Activated CD4-positive, alpha-beta memory T cell treated with anti-CD3 and anti-CD28 coated beads for 36 hours (primary cell): ENCODE data around the gene SEMA4F. TPM values are rescaled to one million over a fixed set of nuclear protein-coding genes. Genes with fewer than 3 reads are reported as not detected.

ENCODE experiments used
- CTCF ChIA-PET: fragments of 350-600 bp; sonication (Branson Sonifier 250); formaldehyde crosslinking; loops from one replicate; lab custom pipeline; 2021; ENCODE audit warnings: antibody characterized with exemption, inconsistent platforms; lab: Charles Lee
- POLR2A ChIA-PET: fragments of 350-600 bp; sonication (Branson Sonifier 250); formaldehyde crosslinking; loops from one replicate; lab custom pipeline; 2021; ENCODE audit warnings: antibody characterized with exemption; lab: Charles Lee
- DNase-seq: peaks from one replicate; pipeline ENCODE4 v3.0.0-alpha.2; 2020
- H3K27ac Mint-ChIP-seq: one replicate; pipeline ENCODE4 v1.8.0; 2021; ENCODE audit warnings: mixed read lengths
- H3K27me3 Mint-ChIP-seq: one replicate; pipeline ENCODE4 v1.8.0; 2021; ENCODE audit warnings: mixed read lengths
- H3K36me3 Mint-ChIP-seq: one replicate; pipeline ENCODE4 v1.8.0; 2021; ENCODE audit warnings: mixed read lengths
- H3K4me1 Mint-ChIP-seq: one replicate; pipeline ENCODE4 v1.8.0; 2021; ENCODE audit warnings: low read depth, mixed read lengths
- H3K4me3 Mint-ChIP-seq: one replicate; pipeline ENCODE4 v1.8.0; 2021; ENCODE audit warnings: mild to moderate bottlenecking, mixed read lengths
- H3K9me3 Mint-ChIP-seq: one replicate; pipeline ENCODE4 v1.8.0; 2021; ENCODE audit warnings: mixed read lengths
- intact Hi-C: fragments of 100-400 bp; cut with micrococcal nuclease; formaldehyde crosslinking; loops from one replicate; pipeline ENCODE4 v1.15.1; 2023
- total RNA-seq, 2 experiments: library from RNA; stranded (reverse); gene quantifications; one replicate each; pipeline ENCODE4 v1.2.3, GENCODE V29; 2021

SEMA4F gene
- total RNA-seq, 2 experiments from 2014 or later: 7.7 to 7.9 TPM

GRCh38 chr2:74673826-74674528, 19.9 kb downstream of the SEMA4F start:
- CTCF ChIA-PET: interaction anchor here (0.6 kb wide), 1 partner anchor 81 kb away, joined by 3 read pairs; no protein-coding TSS in a partner anchor
- H3K36me3 Mint-ChIP-seq: peaks cover 17% of the 10 kb centered on the region
- H3K27ac Mint-ChIP-seq: no peak overlapping the region

GRCh38 chr2:74675090-74675489, 21.0 kb downstream of the SEMA4F start:
- Mint-ChIP-seq H3K36me3 (peaks cover 21% of the 10 kb centered on the region), H3K27me3 (no peaks in the 10 kb centered on the region), H3K4me1 (no peaks in the 10 kb centered on the region), H3K9me3 (no peaks in the 10 kb centered on the region), H3K4me3 (no peak overlapping the region), H3K27ac (no peak overlapping the region)
- POLR2A ChIA-PET: no interaction called here
- intact Hi-C loops: no loop called here
- CTCF ChIA-PET: no interaction called here
- no peak for DNase-seq

More at GRCh38 chr2:74673826-74674528, 19.9 kb downstream of the SEMA4F start:
- POLR2A ChIA-PET: no interaction called here
- DNase-seq: no peak
- intact Hi-C loops: no loop called here
- no peaks in the 10 kb centered on the region for H3K9me3 Mint-ChIP-seq
- no peak overlapping the region for H3K4me3 Mint-ChIP-seq
- H3K27me3 Mint-ChIP-seq: no peaks in the 10 kb centered on the region
- no peaks in the 10 kb centered on the region for H3K4me1 Mint-ChIP-seq

DNA sequence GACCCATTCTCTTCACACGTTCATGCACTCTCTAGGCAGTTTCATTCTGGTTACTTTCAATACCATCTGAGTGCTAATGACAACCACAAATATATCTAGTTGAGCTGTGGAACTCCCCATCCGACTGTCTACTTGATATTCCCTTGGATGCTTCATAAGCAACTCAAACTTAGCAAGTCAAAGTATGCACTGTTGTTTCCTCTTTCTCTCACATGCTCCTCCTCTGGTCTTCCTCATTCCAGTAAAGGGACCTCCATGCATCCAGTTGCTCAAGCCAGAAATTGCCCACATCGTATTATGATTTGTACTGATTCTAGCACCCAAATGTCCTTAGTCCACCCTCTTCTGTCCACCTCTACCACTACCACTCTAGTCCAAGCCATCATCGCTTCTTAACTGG, 22.3 kb downstream of the SEMA4F start:
- Mint-ChIP-seq H3K4me1 (no peaks in the 10 kb centered on the region), H3K4me3 (no peak overlapping the region), H3K9me3 (no peaks in the 10 kb centered on the region), H3K27me3 (no peaks in the 10 kb centered on the region), H3K36me3 (peaks cover 21% of the 10 kb centered on the region), H3K27ac (no peak overlapping the region)
- intact Hi-C loops: no loop called here
- ChIA-PET POLR2A (no interaction called here), CTCF (interaction anchor here (0.5 kb wide), 1 partner anchor 40 kb away, joined by 3 read pairs; no protein-coding TSS in a partner anchor)
- DNase-seq: no peak

GRCh38 chr2:74679615-74680014, 25.6 kb downstream of the SEMA4F start:
- ChIA-PET POLR2A (no interaction called here), CTCF (no interaction called here)
- Mint-ChIP-seq H3K27me3 (no peaks in the 10 kb centered on the region), H3K36me3 (peaks cover 19% of the 10 kb centered on the region), H3K4me3 (no peak overlapping the region), H3K4me1 (no peaks in the 10 kb centered on the region), H3K9me3 (no peaks in the 10 kb centered on the region), H3K27ac (no peak overlapping the region)
- no peak for DNase-seq
- intact Hi-C loops: no loop called here

DNA sequence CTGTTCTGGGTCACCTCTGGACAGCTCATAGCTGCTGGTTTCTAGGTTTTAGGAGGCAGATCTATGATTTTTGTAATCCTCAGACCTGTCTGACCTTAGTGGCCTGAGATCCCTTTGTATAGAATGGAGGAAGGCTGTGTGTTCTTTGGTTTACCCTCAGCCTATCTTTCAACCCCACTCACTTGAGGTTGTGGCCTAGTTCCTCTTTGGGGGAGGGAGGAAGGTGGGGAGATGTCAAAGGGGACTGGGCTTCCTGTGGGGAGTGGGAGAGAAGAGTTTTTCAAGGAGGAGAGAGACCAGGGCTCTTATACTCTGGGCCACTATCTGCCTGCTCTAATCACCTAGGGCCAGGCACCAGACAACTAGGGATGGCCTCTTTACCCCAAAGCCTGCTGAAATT, 28.5 kb downstream of the SEMA4F start:
- H3K27ac Mint-ChIP-seq: no peak overlapping the region
- no peaks in the 10 kb centered on the region for H3K27me3 Mint-ChIP-seq
- ChIA-PET POLR2A (no interaction called here), CTCF (no interaction called here)
- no peak for DNase-seq
- H3K4me3 Mint-ChIP-seq: no peak overlapping the region
- intact Hi-C loops: no loop called here
- no peaks in the 10 kb centered on the region for H3K9me3 Mint-ChIP-seq
- H3K4me1 Mint-ChIP-seq: no peaks in the 10 kb centered on the region
- peaks cover 7% of the 10 kb centered on the region for H3K36me3 Mint-ChIP-seq

DNA sequence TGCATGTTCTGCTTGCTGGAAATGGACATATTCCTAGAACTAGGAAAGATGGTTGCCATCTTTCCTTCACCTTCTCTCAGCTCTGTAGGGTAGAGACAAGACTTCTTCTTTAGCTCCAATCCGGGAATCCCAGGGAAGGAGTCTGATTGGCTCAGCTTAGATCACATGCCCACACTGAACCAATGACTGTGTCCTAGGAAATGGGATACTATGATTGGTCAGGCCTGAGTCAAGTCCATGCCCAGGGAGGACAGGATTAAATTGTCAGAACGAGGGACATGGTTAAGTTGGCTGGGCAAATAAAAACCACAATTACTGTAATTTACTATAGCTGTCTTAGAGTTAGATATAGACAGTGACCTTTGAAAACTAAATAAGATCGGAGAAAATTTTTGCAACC, 31.4 kb downstream of the SEMA4F start:
- intact Hi-C loops: no loop called here
- no peak overlapping the region for H3K27ac Mint-ChIP-seq
- H3K27me3 Mint-ChIP-seq: no peaks in the 10 kb centered on the region
- CTCF ChIA-PET: no interaction called here
- POLR2A ChIA-PET: no interaction called here
- no peaks in the 10 kb centered on the region for H3K4me1 Mint-ChIP-seq
- no peaks in the 10 kb centered on the region for H3K36me3 Mint-ChIP-seq
- no peaks in the 10 kb centered on the region for H3K9me3 Mint-ChIP-seq
- no peak overlapping the region for H3K4me3 Mint-ChIP-seq
- DNase-seq: no peak

GRCh38 chr2:74688881-74689280, 34.8 kb downstream of the SEMA4F start:
- DNase-seq: no peak
- POLR2A ChIA-PET: no interaction called here
- H3K36me3 Mint-ChIP-seq: no peaks in the 10 kb centered on the region
- no peaks in the 10 kb centered on the region for H3K9me3 Mint-ChIP-seq
- no peak overlapping the region for H3K4me3 Mint-ChIP-seq
- peaks cover 2% of the 10 kb centered on the region for H3K27me3 Mint-ChIP-seq
- intact Hi-C loops: no loop called here
- H3K4me1 Mint-ChIP-seq: no peaks in the 10 kb centered on the region
- CTCF ChIA-PET: interaction anchor here (2.4 to 3.4 kb wide), 3 partner anchors 25 to 188 kb away, joined by 11 to 12 read pairs (median 11); no protein-coding TSS in a partner anchor
- H3K27ac Mint-ChIP-seq: no peak overlapping the region

DNA sequence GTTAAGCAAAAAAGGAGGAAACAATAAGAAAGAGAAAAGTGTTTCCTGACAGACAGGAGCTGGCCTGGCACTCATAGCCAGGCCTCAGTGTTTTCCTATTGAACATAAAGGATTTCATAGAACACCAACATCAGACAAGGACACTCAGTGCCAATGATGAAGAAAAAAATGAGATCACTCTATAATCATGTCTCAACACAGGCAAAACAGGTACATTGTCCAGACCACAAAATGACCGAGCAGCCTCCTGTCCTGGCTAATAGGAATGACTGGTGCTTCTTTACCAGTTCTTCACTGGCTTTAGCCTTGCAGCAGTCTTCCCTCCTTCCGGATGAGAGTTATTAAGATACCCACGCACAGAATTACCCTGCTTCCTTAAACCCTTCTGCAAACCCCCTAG, 35.6 kb downstream of the SEMA4F start:
- no peak overlapping the region for H3K27ac Mint-ChIP-seq
- H3K36me3 Mint-ChIP-seq: no peaks in the 10 kb centered on the region
- intact Hi-C loops: loop anchor here (10.0 kb wide), 1 partner anchor 715 kb away; no protein-coding TSS in a partner anchor
- POLR2A ChIA-PET: no interaction called here
- peaks cover 2% of the 10 kb centered on the region for H3K27me3 Mint-ChIP-seq
- CTCF ChIA-PET: interaction anchor here (2.8 to 3.4 kb wide), 2 partner anchors 24 to 186 kb away, joined by 11 to 12 read pairs; no protein-coding TSS in a partner anchor
- H3K4me3 Mint-ChIP-seq: no peak overlapping the region
- H3K4me1 Mint-ChIP-seq: no peaks in the 10 kb centered on the region
- DNase-seq: no peak
- no peaks in the 10 kb centered on the region for H3K9me3 Mint-ChIP-seq

- H3K27me3 Mint-ChIP-seq: peaks cover 2% of the 10 kb centered on the region
- DNase-seq: no peak
- POLR2A ChIA-PET: no interaction called here
- H3K27ac Mint-ChIP-seq: no peak overlapping the region
- no peaks in the 10 kb centered on the region for H3K36me3 Mint-ChIP-seq
- intact Hi-C loops: loop anchor here (10.0 kb wide), 1 partner anchor 714 kb away; no protein-coding TSS in a partner anchor
- CTCF ChIA-PET: interaction anchor here (0.8 to 2.8 kb wide), 3 partner anchors 21 to 185 kb away, joined by 3 to 18 read pairs (median 4); no protein-coding TSS in a partner anchor
- H3K4me1 Mint-ChIP-seq: no peaks in the 10 kb centered on the region
- no peak overlapping the region for H3K4me3 Mint-ChIP-seq
- no peaks in the 10 kb centered on the region for H3K9me3 Mint-ChIP-seq
Observed at GRCh38 chr2:74690571-74690970, 36.5 kb downstream of the SEMA4F start.

GRCh38 chr2:74691929-74692328, 37.9 kb downstream of the SEMA4F start:
- no peak overlapping the region for H3K4me3 Mint-ChIP-seq
- H3K36me3 Mint-ChIP-seq: no peaks in the 10 kb centered on the region
- intact Hi-C loops: loop anchor here (10.0 kb wide), 1 partner anchor 713 kb away; no protein-coding TSS in a partner anchor
- no peaks in the 10 kb centered on the region for H3K4me1 Mint-ChIP-seq
- H3K9me3 Mint-ChIP-seq: no peaks in the 10 kb centered on the region
- no peak for DNase-seq
- ChIA-PET CTCF (interaction anchor here (0.9 to 2.8 kb wide), 2 partner anchors 144 to 184 kb away, joined by 3 to 18 read pairs; no protein-coding TSS in a partner anchor), POLR2A (no interaction called here)
- H3K27ac Mint-ChIP-seq: no peak overlapping the region
- peaks cover 2% of the 10 kb centered on the region for H3K27me3 Mint-ChIP-seq

GRCh38 chr2:74693213-74693612, 39.2 kb downstream of the SEMA4F start:
- Mint-ChIP-seq H3K4me1 (no peaks in the 10 kb centered on the region), H3K27ac (no peak overlapping the region), H3K36me3 (no peaks in the 10 kb centered on the region), H3K27me3 (peaks cover 2% of the 10 kb centered on the region), H3K4me3 (no peak overlapping the region), H3K9me3 (no peaks in the 10 kb centered on the region)
- POLR2A ChIA-PET: no interaction called here
- CTCF ChIA-PET: no interaction called here
- intact Hi-C loops: loop anchor here (10.0 kb wide), 1 partner anchor 712 kb away; no protein-coding TSS in a partner anchor
- no peak for DNase-seq

DNA sequence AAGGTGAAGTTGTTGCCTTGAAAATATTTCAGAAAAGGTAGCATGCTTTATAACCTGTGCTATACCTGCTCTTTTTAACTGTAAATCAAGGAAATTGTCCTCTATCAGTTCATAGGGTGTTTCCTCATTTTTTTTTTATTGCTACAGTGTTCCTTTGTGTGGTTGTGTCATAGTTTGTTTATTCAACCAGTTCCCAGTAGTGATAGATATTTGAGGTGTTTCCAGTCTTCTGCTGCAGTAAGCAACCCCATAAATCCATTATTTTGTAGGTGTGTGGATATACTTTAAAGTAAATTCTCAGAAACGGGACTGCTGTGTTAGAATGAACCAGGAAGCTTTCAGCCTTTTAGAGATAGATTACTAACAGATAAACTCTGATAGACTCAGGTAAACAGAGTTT, 39.6 kb downstream of the SEMA4F start:
- peaks cover 2% of the 10 kb centered on the region for H3K27me3 Mint-ChIP-seq
- ChIA-PET POLR2A (no interaction called here), CTCF (no interaction called here)
- no peak overlapping the region for H3K27ac Mint-ChIP-seq
- no peaks in the 10 kb centered on the region for H3K4me1 Mint-ChIP-seq
- H3K4me3 Mint-ChIP-seq: no peak overlapping the region
- DNase-seq: no peak
- H3K36me3 Mint-ChIP-seq: no peaks in the 10 kb centered on the region
- intact Hi-C loops: loop anchor here (10.0 kb wide), 1 partner anchor 711 kb away; no protein-coding TSS in a partner anchor
- H3K9me3 Mint-ChIP-seq: no peaks in the 10 kb centered on the region
